ENCODE data around the gene VOPP1.
A peak's percentile ranks its signal among the peaks of the same experiment; 100 is the strongest.
"Not testable (repeated sequence)": the region's sequence is repeated elsewhere in the genome, so short reads cannot be mapped to it uniquely, and the experiment has no call there.

VOPP1 gene

GRCh38 chr7:55589905-55590304 is 17.6 kb upstream of the VOPP1 start:
- TF ChIP-seq ZFX (IDR thresholded peaks at IDR 0.05; ENCODE audit: borderline replicate concordance), result no peak
- TF ChIP-seq, protein P1, sequence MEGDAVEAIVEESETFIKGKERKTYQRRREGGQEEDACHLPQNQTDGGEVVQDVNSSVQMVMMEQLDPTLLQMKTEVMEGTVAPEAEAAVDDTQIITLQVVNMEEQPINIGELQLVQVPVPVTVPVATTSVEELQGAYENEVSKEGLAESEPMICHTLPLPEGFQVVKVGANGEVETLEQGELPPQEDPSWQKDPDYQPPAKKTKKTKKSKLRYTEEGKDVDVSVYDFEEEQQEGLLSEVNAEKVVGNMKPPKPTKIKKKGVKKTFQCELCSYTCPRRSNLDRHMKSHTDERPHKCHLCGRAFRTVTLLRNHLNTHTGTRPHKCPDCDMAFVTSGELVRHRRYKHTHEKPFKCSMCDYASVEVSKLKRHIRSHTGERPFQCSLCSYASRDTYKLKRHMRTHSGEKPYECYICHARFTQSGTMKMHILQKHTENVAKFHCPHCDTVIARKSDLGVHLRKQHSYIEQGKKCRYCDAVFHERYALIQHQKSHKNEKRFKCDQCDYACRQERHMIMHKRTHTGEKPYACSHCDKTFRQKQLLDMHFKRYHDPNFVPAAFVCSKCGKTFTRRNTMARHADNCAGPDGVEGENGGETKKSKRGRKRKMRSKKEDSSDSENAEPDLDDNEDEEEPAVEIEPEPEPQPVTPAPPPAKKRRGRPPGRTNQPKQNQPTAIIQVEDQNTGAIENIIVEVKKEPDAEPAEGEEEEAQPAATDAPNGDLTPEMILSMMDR (IDR thresholded peaks at IDR 0.05), result no peak
- no peak overlapping the region for H3K27ac ChIP-seq

DNA sequence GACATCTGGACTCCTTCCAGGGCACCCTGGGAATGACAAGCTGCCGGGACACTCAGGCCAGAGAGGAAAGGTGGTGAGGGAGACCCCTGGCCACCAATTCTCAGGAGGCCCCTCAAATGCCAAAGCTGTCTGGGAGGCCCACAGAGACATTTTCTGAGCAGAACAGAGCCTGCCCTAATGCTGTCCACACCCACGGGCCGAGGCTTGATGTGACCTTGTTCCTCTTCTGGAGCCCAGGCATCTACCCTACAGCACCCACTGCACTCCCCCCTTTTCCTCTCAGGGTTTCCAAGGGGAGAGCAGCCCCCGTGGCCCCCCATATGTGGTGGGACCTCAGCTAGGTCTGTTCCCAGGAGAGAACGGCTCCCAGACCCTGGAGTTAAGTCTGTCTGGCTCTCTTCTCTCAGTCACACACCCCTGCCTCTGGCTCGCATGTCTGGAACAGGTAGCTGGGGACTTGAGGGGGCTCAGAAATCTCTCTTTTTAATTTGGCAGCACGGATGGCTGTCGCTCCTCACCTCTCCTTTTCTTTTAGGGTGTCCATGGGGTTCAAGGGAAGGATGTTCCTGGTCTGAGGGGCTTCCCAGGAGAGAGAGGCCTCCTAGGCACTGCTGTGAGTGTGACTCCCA is 16.8 kb upstream of the VOPP1 start:
- no peak overlapping the region for H3K27ac ChIP-seq
- TF ChIP-seq, protein P1 (IDR thresholded peaks at IDR 0.05), result no peak
- TF ChIP-seq ZFX (IDR thresholded peaks at IDR 0.05; ENCODE audit: borderline replicate concordance), result no peak

DNA sequence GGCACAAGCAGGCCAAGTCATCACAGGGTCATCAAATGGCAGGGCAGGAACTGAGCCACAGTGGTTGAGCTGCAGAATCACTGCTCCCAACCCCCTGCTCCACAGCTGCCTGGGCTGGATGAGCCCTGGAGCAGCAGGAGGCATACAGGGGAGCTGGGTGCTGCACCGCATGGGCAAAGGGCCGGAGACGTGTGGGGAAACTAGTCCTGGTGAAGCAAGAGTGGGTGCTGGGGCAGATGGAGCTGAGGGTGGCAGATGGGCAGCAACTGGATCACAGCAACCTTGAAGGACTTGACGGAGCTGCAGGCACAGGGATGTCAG is 16.0 kb upstream of the VOPP1 start:
- H3K27ac ChIP-seq, result no peak overlapping the region

GRCh38 chr7:55587687-55588378 is 15.5 kb upstream of the VOPP1 start:
- TF ChIP-seq ZFX (IDR thresholded peaks at IDR 0.05; ENCODE audit: borderline replicate concordance), result no peak
- TF ChIP-seq, protein P1 (IDR thresholded peaks at IDR 0.05), result no peak
- no peak overlapping the region for H3K27ac ChIP-seq

More for the DNA sequence above, 16.0 kb upstream of the VOPP1 start:
- TF ChIP-seq ZFX (IDR thresholded peaks at IDR 0.05; ENCODE audit: borderline replicate concordance), result no peak
- TF ChIP-seq, protein P1 (IDR thresholded peaks at IDR 0.05), result 0 out of 2 replicates have a peak, but pooled peaks have one; percentile 7

GRCh38 chr7:55582656-55583055 is 10.4 kb upstream of the VOPP1 start:
- H3K27ac ChIP-seq, result not testable (repeated sequence)

DNA sequence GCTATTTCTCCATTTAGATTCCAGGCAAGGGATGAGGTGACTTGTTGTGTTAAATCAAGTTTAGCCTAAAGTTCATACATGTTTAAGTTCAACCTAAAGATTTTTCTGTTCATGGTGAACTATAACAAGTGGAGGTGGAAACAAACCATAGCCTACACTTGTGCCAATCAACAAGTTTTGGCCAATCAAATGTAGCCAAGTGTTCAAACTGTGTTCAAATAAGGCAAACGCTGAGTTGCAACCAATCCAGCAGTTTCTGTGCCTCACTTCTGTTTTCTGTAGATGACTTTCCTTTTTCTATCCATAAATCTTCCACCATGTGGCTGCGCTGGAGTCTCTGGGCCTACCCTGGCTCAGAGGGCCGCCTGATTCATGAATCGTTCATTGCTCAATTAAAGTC is 4.5 kb upstream of the VOPP1 start:
- no peak overlapping the region for H3K27ac ChIP-seq
- TF ChIP-seq, protein P1 (IDR thresholded peaks at IDR 0.05), result no peak
- TF ChIP-seq ZFX (IDR thresholded peaks at IDR 0.05; ENCODE audit: borderline replicate concordance), result no peak

DNA sequence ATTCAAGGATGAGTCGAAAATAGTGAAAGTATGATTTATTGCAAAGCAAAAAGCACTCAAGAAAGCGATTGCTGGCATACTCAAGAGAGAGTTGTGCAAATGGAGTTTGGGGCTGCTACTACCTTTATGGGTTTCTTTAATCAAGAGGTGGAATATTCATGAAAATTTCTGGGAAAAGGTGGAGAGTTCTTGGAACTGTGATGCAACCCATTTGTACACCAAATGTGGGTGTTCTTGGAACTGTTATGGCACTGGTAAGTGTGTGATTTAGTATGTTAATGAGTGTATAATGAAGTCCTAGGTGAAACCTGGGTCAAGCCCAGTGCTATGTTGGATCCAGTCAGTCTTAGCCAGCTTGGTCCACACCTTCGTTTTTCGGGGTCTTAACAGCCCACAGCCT is 3.4 kb upstream of the VOPP1 start:
- TF ChIP-seq, protein P1 (IDR thresholded peaks at IDR 0.05), result no peak
- TF ChIP-seq ZFX (IDR thresholded peaks at IDR 0.05; ENCODE audit: borderline replicate concordance), result no peak
- no peak overlapping the region for H3K27ac ChIP-seq

All from 22Rv1 (cell line).